CD4-positive, alpha-beta memory T cell (primary cell): Measurements from ENCODE around the gene KRT3. TPM values are rescaled to one million over a fixed set of nuclear protein-coding genes. Genes with fewer than 3 reads are reported as not detected.

ENCODE experiments used
- CTCF ChIA-PET: fragments of 350-600 bp; sonication (Branson Sonifier 250); formaldehyde crosslinking; loops from one replicate; lab custom pipeline; 2021; ENCODE audit warnings: inconsistent platforms; ENCODE audit not compliant: partially characterized antibody; lab: Charles Lee
- POLR2A ChIA-PET: fragments of 350-600 bp; sonication (Branson Sonifier 250); formaldehyde crosslinking; loops from one replicate; lab custom pipeline; 2021; ENCODE audit not compliant: partially characterized antibody; lab: Charles Lee
- DNase-seq, 5 donors: peaks; one replicate each; pipeline versions ENCODE4 v3.0.0 to v3.0.0-alpha.2; 2020 to 2022; ENCODE audit warnings: mixed read lengths in 1 of 5
- H3K27ac ChIP-seq: one replicate; pipeline ENCODE4 v1.7.0; 2013; ENCODE audit warnings: low read depth, low read length
- H3K27me3 ChIP-seq: 2 replicates; pipeline ENCODE4 v1.7.0; 2013; ENCODE audit warnings: mild to moderate bottlenecking, low read length, moderate library complexity; ENCODE audit not compliant: insufficient read depth
- H3K36me3 ChIP-seq: 2 replicates; pipeline ENCODE4 v1.7.0; 2013; ENCODE audit warnings: mild to moderate bottlenecking, low read length, moderate library complexity; ENCODE audit not compliant: insufficient read depth
- H3K4me1 ChIP-seq: 2 replicates; pipeline ENCODE4 v1.7.0; 2013; ENCODE audit warnings: mild to moderate bottlenecking, low read length, moderate library complexity; ENCODE audit not compliant: insufficient read depth
- H3K4me3 ChIP-seq, 2 donors: one replicate each; pipeline ENCODE4 v1.7.0; 2013; ENCODE audit warnings: low read length in 2 of 2, mild to moderate bottlenecking in 1 of 2
- H3K9me3 ChIP-seq, 2 donors: one replicate each; pipeline ENCODE4 v1.7.0; 2013; ENCODE audit warnings: low read length in 2 of 2, control low read depth in 1 of 2; ENCODE audit not compliant: control insufficient read depth in 1 of 2
- H3K27ac Mint-ChIP-seq, 7 donors: one replicate each; pipeline ENCODE4 v1.8.0; 2020 to 2021; ENCODE audit warnings: mixed read lengths in 7 of 7, mild to moderate bottlenecking in 6 of 7, inconsistent platforms in 3 of 7, moderate library complexity in 3 of 7
- H3K27me3 Mint-ChIP-seq, 2 donors: one replicate each; pipeline ENCODE4 v1.8.0; 2020 to 2021; ENCODE audit warnings: mixed read lengths in 2 of 2
- H3K36me3 Mint-ChIP-seq, 2 donors: one replicate each; pipeline ENCODE4 v1.8.0; 2020 to 2021; ENCODE audit warnings: mixed read lengths in 2 of 2, inconsistent platforms in 1 of 2, mild to moderate bottlenecking in 1 of 2
- H3K4me1 Mint-ChIP-seq, 4 donors: one replicate each; pipeline ENCODE4 v1.8.0; 2020 to 2021; ENCODE audit warnings: mixed read lengths in 4 of 4, mild to moderate bottlenecking in 1 of 4
- H3K4me3 Mint-ChIP-seq, 8 donors: one replicate each; pipeline ENCODE4 v1.8.0; 2020 to 2021; ENCODE audit warnings: mixed read lengths in 8 of 8, mild to moderate bottlenecking in 7 of 8, moderate library complexity in 6 of 8, inconsistent platforms in 3 of 8
- H3K9me3 Mint-ChIP-seq, 8 donors: one replicate each; pipeline ENCODE4 v1.8.0; 2020 to 2021; ENCODE audit warnings: mixed read lengths in 8 of 8, mild to moderate bottlenecking in 5 of 8, inconsistent platforms in 3 of 8, moderate library complexity in 1 of 8
- intact Hi-C: fragments of 100-400 bp; cut with micrococcal nuclease; formaldehyde crosslinking; loops from one replicate; pipeline ENCODE4 v1.15.1; 2023
- polyA plus RNA-seq, 2 donors: library from polyadenylated mRNA; unstranded; fragments of 300-500 nt; fragmentation: Illumina TruSeq; gene quantifications; one replicate each; pipeline ENCODE4 v1.2.3, GENCODE V29; 2021
- total RNA-seq, 2 experiments: library from RNA; stranded (reverse); gene quantifications; one replicate each; pipeline ENCODE4 v1.2.3, GENCODE V29; 2021

The KRT3 gene
- total and polyA plus RNA-seq, 4 experiments from 2014 or later = not detected

DNA sequence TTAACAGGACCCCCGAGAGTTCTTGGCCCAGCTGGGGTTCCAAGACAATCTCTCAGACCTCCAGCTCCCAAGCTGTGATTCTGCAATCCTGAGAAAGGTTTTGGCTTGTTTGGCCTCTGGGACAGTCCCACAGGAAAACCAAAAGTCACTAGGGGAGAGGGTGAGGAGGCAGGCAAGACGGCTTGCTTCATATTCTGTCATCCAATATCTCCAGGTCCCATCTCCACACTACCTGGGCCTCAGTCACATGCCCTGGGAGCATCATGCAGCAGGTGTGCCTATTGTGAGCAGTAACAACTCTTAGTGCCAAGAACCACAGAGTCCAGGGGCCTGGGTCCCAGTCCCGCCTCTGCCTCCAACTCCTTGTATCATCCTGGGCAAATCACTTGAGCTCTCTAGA, 36.5 kb upstream of the KRT3 start:
- no peaks in the 10 kb centered on the region for H3K4me1 ChIP-seq
- DNase-seq = no peak
- Mint-ChIP-seq H3K4me1 (peaks cover 4 to 12% (median 7%) of the 10 kb centered on the region in 4 donors), H3K36me3 (no peaks in the 10 kb centered on the region), H3K9me3 (no peaks in the 10 kb centered on the region), H3K4me3 (no peak overlapping the region), H3K27me3 (peaks cover 5 to 8% of the 10 kb centered on the region in 2 donors), H3K27ac (peak overlapping the region in 1 of 7 donors; percentile 25)
- H3K9me3 ChIP-seq = no peaks in the 10 kb centered on the region
- ChIA-PET CTCF (no interaction called here), POLR2A (no interaction called here)
- intact Hi-C loops = no loop called here
- no peak overlapping the region for H3K27ac ChIP-seq
- no peak overlapping the region for H3K4me3 ChIP-seq
- H3K27me3 ChIP-seq = no peaks in the 10 kb centered on the region
- H3K36me3 ChIP-seq = no peaks in the 10 kb centered on the region

DNA sequence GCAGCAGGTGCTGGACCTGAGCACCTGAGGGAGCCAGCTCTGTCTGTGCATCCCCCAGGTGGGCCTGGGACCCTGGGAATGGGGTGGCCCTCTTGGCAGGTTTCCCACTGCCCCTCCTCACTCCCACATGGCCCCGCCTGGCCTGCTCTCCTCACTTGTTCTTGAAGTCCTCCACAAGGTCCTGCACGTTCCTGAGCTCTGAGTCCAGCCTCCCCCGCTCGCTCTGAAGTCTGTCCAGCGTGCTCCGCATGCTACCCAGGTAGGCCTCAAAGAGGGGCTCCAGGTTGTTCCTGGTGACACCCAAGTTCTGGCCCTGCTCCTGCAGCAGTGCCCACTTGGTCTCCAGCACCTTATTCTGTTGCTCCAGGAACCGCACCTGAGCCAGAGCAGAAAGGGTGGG, 35.3 kb upstream of the KRT3 start:
- H3K4me3 Mint-ChIP-seq = no peak overlapping the region
- Histone ChIP-seq H3K9me3 (no peaks in the 10 kb centered on the region), H3K4me1 (no peaks in the 10 kb centered on the region), H3K27me3 (no peaks in the 10 kb centered on the region), H3K36me3 (no peaks in the 10 kb centered on the region), H3K4me3 (no peak overlapping the region), H3K27ac (no peak overlapping the region)
- CTCF ChIA-PET = no interaction called here
- no peaks in the 10 kb centered on the region for H3K36me3 Mint-ChIP-seq
- POLR2A ChIA-PET = no interaction called here
- no peaks in the 10 kb centered on the region for H3K9me3 Mint-ChIP-seq
- intact Hi-C loops = no loop called here
- peaks cover 4 to 6% (median 4%) of the 10 kb centered on the region in 4 donors for H3K4me1 Mint-ChIP-seq
- no peak overlapping the region for H3K27ac Mint-ChIP-seq
- H3K27me3 Mint-ChIP-seq = peaks cover 0 to 2% of the 10 kb centered on the region in 2 donors
- DNase-seq = no peak

DNA sequence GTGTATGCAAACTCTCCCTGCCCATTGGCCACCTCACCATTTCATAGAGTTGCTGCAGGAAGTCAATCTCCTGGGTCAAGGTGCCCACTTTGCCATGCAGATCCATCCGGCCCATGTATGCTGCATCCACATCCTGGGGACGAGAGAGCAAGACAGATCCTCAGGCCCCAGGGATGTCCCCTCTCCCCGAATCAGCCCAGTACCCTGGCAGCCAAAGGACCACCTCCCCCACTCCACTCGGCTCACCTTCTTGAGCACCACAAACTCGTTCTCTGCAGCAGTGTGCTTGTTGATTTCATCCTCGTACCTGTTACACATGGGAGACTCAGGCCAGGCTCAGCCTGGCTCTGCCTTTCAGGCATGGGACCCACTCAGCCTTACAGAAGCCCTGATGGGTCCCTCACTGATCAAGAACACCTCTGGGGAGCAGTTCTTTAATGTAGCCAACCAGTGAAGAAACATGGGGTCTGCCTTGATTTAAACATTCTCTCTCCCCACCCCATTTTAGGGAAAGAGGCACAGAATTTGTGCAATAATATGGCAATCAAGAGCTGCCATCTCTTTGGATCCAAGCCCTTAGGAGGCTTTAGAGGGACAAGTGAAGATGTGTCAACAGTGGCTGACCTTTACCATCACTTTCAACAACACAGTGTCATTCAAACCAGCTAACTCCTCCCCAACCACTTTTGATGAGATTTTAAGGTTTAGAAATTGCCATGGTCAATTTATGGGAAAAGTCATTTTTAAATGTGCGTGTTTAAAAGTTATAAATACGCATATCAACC, 34.3 kb upstream of the KRT3 start:
- Histone ChIP-seq H3K9me3 (no peaks in the 10 kb centered on the region), H3K36me3 (no peaks in the 10 kb centered on the region), H3K4me1 (no peaks in the 10 kb centered on the region), H3K27ac (no peak overlapping the region), H3K27me3 (no peaks in the 10 kb centered on the region), H3K4me3 (no peak overlapping the region)
- H3K4me3 Mint-ChIP-seq = no peak overlapping the region
- ChIA-PET CTCF (no interaction called here), POLR2A (no interaction called here)
- peaks cover 0 to 2% of the 10 kb centered on the region in 2 donors for H3K27me3 Mint-ChIP-seq
- DNase-seq = no peak
- no peaks in the 10 kb centered on the region for H3K9me3 Mint-ChIP-seq
- H3K4me1 Mint-ChIP-seq = peaks cover 0 to 4% (median 0%) of the 10 kb centered on the region in 4 donors
- intact Hi-C loops = no loop called here
- peak overlapping the region in 1 of 7 donors; percentile 61 for H3K27ac Mint-ChIP-seq
- H3K36me3 Mint-ChIP-seq = no peaks in the 10 kb centered on the region

DNA sequence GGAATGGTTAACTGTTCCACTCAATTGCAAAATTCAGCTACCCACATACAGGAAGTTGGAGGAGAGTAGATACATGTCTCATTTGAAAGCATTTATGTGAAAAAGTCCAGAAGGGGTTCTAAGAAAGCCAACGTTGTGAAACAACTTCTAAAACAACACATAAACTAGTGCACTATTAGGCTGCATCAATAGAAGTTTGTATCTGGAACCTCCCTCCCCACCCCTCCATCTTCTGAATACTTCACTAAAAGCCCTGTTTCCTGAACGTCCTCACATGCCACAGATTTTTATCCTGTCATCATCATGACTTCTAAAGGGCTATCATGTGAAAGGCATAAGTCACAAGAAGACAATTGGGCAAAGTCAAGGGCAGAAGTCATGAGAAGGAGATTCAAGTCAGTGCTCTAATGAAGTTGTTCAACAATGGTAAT, 32.7 kb upstream of the KRT3 start:
- H3K4me1 Mint-ChIP-seq = peaks cover 0 to 4% (median 0%) of the 10 kb centered on the region in 4 donors
- Histone ChIP-seq H3K4me3 (no peak overlapping the region), H3K9me3 (no peaks in the 10 kb centered on the region), H3K27me3 (no peaks in the 10 kb centered on the region), H3K27ac (no peak overlapping the region), H3K36me3 (no peaks in the 10 kb centered on the region), H3K4me1 (no peaks in the 10 kb centered on the region)
- H3K27me3 Mint-ChIP-seq = peaks cover 0 to 2% of the 10 kb centered on the region in 2 donors
- DNase-seq = no peak
- H3K27ac Mint-ChIP-seq = peak overlapping the region in 1 of 7 donors; percentile 9
- H3K36me3 Mint-ChIP-seq = no peaks in the 10 kb centered on the region
- intact Hi-C loops = no loop called here
- ChIA-PET POLR2A (interaction anchor here (0.7 kb wide), 1 partner anchor 243 kb away, joined by 3 read pairs; no protein-coding TSS in a partner anchor), CTCF (no interaction called here)
- no peak overlapping the region for H3K4me3 Mint-ChIP-seq
- no peaks in the 10 kb centered on the region for H3K9me3 Mint-ChIP-seq

DNA sequence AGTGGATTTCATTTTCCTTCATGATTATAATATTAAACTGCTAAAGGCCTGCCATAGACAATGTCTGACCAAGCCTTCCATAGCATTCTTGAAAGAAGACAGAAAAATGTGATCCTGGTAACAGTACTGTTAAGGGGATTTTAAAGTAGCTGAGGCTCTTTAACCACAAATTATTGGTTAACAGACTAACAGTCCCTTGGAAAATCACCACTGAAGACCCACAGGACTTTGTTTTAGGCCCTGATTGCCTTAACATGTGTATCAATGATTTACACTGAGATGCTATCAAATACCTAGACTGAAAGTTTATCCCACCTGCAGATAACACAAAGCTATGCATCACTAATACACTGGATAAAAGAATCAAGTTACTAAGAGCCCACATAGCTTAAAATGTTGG, 32.2 kb upstream of the KRT3 start:
- no peaks in the 10 kb centered on the region for H3K9me3 ChIP-seq
- H3K27ac ChIP-seq = no peak overlapping the region
- H3K27ac Mint-ChIP-seq = no peak overlapping the region
- no peaks in the 10 kb centered on the region for H3K4me1 ChIP-seq
- intact Hi-C loops = no loop called here
- peaks cover under 1 to 2% of the 10 kb centered on the region in 2 donors for H3K27me3 Mint-ChIP-seq
- DNase-seq = no peak
- no peaks in the 10 kb centered on the region for H3K36me3 Mint-ChIP-seq
- no peaks in the 10 kb centered on the region for H3K36me3 ChIP-seq
- H3K9me3 Mint-ChIP-seq = no peaks in the 10 kb centered on the region
- peaks cover 0 to 4% (median 0%) of the 10 kb centered on the region in 4 donors for H3K4me1 Mint-ChIP-seq
- ChIA-PET CTCF (no interaction called here), POLR2A (interaction anchor here (0.7 kb wide), 1 partner anchor 242 kb away, joined by 3 read pairs; no protein-coding TSS in a partner anchor)
- H3K27me3 ChIP-seq = no peaks in the 10 kb centered on the region
- no peak overlapping the region for H3K4me3 ChIP-seq
- H3K4me3 Mint-ChIP-seq = no peak overlapping the region

DNA sequence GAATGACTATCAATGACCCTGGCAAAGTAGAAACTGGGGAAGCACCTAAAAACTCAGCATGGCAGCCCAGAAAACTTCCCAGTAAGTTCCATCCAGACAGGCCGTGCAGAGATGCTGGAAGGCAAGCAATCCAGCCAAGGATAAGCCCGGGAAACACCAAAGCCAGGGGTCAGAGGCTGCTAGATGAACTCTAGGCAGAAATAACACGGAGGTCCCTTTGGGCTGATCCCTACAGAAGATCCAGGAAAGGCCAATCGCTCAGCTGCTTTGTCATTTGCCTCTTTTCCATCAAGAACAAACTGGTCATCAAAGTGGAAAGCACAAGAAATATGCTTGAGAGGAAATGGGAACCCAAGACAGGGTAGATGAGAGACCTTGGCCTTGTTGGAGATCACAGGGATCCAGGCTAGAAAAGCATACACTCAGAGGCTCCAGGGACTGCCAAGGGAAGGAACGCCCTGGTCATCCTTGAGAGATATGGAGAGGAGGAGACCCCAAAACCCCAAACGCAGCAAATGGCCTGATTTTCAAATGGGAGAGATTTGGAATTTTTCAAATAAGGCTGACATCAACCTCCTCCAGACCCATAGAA, 31.7 kb upstream of the KRT3 start:
- no peak overlapping the region for H3K27ac ChIP-seq
- Mint-ChIP-seq H3K36me3 (no peaks in the 10 kb centered on the region), H3K4me3 (no peak overlapping the region), H3K9me3 (no peaks in the 10 kb centered on the region), H3K27ac (no peak overlapping the region), H3K4me1 (peaks cover 0 to 4% (median 0%) of the 10 kb centered on the region in 4 donors), H3K27me3 (peaks cover 2 to 4% of the 10 kb centered on the region in 2 donors)
- no peaks in the 10 kb centered on the region for H3K9me3 ChIP-seq
- no peak for DNase-seq
- no peaks in the 10 kb centered on the region for H3K27me3 ChIP-seq
- H3K4me1 ChIP-seq = no peaks in the 10 kb centered on the region
- POLR2A ChIA-PET = no interaction called here
- CTCF ChIA-PET = no interaction called here
- H3K4me3 ChIP-seq = no peak overlapping the region
- intact Hi-C loops = no loop called here
- no peaks in the 10 kb centered on the region for H3K36me3 ChIP-seq

DNA sequence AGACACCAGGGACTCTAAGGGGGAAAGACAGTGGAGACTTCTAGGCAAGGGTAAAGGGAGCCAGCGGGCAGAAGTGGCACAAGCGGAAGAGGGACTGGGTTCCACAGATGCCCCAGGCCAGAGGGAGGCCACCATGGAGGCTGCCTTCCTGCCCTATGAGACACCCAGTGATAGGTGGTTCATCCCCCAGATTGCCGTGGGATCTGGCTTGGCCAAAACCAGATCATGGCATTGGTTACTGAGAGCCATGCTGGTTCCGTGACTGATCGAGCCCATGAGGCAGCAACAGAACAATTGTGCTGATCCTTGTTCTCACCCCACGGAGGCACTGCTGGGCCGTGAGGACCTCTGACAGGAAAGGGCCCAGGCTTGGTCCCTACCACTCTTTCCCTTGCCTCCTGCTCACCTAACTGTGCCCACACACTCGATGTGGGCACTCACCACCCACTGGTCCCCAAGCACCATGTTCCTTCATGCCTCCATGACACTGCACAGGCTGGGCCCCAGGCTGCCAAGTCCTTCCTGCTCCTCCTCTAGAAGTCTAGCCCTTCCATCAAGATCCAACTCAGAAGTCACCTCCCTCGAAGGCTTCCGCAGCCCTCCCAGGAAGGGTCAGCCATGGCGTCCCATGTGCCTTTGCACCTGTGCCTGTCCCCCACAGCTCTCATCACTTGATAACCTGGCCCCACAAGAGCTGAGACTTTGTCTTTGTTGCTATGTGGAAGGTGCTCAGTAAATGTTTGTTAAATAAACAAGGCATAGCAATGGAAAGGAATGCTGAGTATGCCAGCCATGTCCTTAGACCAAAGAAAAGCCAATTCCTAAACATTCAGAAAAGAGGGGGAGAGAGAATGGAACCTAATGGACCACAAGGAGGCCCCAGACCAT, 30.9 kb upstream of the KRT3 start:
- CTCF ChIA-PET = interaction anchor here (1.1 kb wide), 1 partner anchor 13 kb away, joined by 3 read pairs; no protein-coding TSS in a partner anchor
- H3K36me3 ChIP-seq = no peaks in the 10 kb centered on the region
- POLR2A ChIA-PET = no interaction called here
- no peaks in the 10 kb centered on the region for H3K9me3 ChIP-seq
- no peak for DNase-seq
- no peaks in the 10 kb centered on the region for H3K4me1 ChIP-seq
- H3K36me3 Mint-ChIP-seq = no peaks in the 10 kb centered on the region
- no peak overlapping the region for H3K27ac Mint-ChIP-seq
- peaks cover 2 to 4% of the 10 kb centered on the region in 2 donors for H3K27me3 Mint-ChIP-seq
- H3K4me1 Mint-ChIP-seq = peaks cover 0 to 4% (median 0%) of the 10 kb centered on the region in 4 donors
- H3K9me3 Mint-ChIP-seq = no peaks in the 10 kb centered on the region
- no peak overlapping the region for H3K4me3 ChIP-seq
- intact Hi-C loops = no loop called here
- no peaks in the 10 kb centered on the region for H3K27me3 ChIP-seq
- no peak overlapping the region for H3K4me3 Mint-ChIP-seq
- no peak overlapping the region for H3K27ac ChIP-seq
